Measurements from ENCODE around the gene GADD45A.
A peak's percentile ranks its signal among the peaks of the same experiment; 100 is the strongest.

The GADD45A gene

DNA sequence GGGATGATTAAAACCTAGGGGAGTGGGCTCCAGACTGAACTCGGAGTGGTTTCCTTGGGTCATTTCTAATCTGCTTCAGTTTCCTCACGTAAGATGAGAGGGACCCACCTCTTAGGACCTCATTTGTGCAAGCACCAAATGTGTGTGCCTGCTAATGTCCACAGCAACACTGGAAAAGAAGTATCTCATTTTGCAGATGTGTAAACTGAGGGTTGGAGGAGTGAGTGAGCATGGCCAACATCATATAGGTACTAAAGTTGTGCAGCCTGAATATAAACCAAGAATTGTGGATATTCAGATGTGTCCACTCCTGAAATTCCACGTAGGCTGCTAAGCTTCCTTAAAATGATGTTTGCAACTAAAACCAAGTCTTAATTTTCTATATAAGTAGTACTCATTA lies 51.7 kb downstream of the GADD45A start:
- ChIA-PET CTCF (interaction anchor here (0.6 to 0.7 kb wide), 2 partner anchors 179 to 524 kb away, joined by 3 to 5 read pairs; no protein-coding TSS in a partner anchor), POLR2A (no interaction called here)
- H3K27ac ChIP-seq (ENCODE audit: extremely low read depth, low read depth, low read length): no peak overlapping the region
- no peak overlapping the region for H3K4me3 ChIP-seq (ENCODE audit: low read depth, low read length)
- H3K9me3 ChIP-seq (ENCODE audit: control insufficient read depth, insufficient read depth, low read depth, low read length): no peaks in the 10 kb centered on the region
- peaks cover 5% of the 10 kb centered on the region; the same call in 1 of the 2 replicates for H3K4me1 ChIP-seq (ENCODE audit: control insufficient read depth, insufficient read depth, low read length)
- peak; percentile 60; the same call in 1 of the 2 replicates for TF ChIP-seq ZNF664 (tag by site-specific recombination; IDR thresholded peaks at IDR 0.05)
- TF ChIP-seq, protein P1, sequence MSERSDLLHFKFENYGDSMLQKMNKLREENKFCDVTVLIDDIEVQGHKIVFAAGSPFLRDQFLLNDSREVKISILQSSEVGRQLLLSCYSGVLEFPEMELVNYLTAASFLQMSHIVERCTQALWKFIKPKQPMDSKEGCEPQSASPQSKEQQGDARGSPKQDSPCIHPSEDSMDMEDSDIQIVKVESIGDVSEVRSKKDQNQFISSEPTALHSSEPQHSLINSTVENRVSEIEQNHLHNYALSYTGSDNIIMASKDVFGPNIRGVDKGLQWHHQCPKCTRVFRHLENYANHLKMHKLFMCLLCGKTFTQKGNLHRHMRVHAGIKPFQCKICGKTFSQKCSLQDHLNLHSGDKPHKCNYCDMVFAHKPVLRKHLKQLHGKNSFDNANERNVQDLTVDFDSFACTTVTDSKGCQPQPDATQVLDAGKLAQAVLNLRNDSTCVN (tag by site-specific recombination; optimal IDR thresholded peaks at IDR 0.05): no peak
- H3K36me3 ChIP-seq (ENCODE audit: control insufficient read depth in 2 of 2, insufficient read depth in 1 of 2, low read length in 2 of 2): no peaks in the 10 kb centered on the region

DNA sequence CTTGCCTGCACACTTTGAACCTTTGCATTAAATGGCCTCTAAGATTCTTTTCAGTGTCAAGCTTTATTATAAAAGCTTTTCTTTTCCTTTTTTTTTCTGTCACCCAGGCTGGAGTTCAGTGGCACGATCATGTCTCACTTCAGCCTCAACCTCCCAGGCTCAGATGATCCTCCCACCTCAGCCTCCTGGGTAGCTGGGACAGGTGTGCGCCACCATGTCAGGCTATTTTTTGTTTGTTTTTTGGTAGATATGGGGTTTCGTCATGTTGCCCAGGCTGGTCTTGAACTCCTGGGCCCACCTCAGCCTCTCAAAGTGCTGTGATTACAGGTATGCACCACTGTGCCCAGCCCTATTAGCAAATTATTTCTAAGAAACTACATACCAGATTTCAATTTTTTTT lies 52.9 kb downstream of the GADD45A start:
- Histone ChIP-seq H3K36me3 (ENCODE audit: control insufficient read depth in 2 of 2, insufficient read depth in 1 of 2, low read length in 2 of 2) (no peaks in the 10 kb centered on the region), H3K9me3 (ENCODE audit: control insufficient read depth, insufficient read depth, low read depth, low read length) (no peaks in the 10 kb centered on the region), H3K4me3 (ENCODE audit: low read depth, low read length) (no peak overlapping the region), H3K27ac (ENCODE audit: extremely low read depth, low read depth, low read length) (no peak overlapping the region), H3K4me1 (ENCODE audit: control insufficient read depth, insufficient read depth, low read length) (peaks cover 5% of the 10 kb centered on the region; the same call in 1 of the 2 replicates)
- POLR2A ChIA-PET: interaction anchor here (0.7 to 1.1 kb wide), 3 partner anchors 8 to 53 kb away, joined by 3 to 5 read pairs (median 3); partner anchors contain the start of gene GADD45A
- TF ChIP-seq ZNF560 (tag by site-specific recombination; IDR thresholded peaks at IDR 0.05; ENCODE audit: borderline replicate concordance) (no peak), ZNF266 (tag by site-specific recombination; IDR thresholded peaks at IDR 0.05; ENCODE audit: low read depth) (no peak), ZNF843 (tag by site-specific recombination; IDR thresholded peaks at IDR 0.05) (no peak), YY1 (tag by site-specific recombination; IDR thresholded peaks at IDR 0.05) (no peak), ZNF214 (tag by site-specific recombination; IDR thresholded peaks at IDR 0.05; ENCODE audit: borderline replicate concordance) (no peak), SCRT1 (tag by site-specific recombination; IDR thresholded peaks at IDR 0.05; ENCODE audit: borderline replicate concordance) (no peak), ZNF404 (tag by site-specific recombination; IDR thresholded peaks at IDR 0.05) (no peak)
- TF ChIP-seq, protein P2, sequence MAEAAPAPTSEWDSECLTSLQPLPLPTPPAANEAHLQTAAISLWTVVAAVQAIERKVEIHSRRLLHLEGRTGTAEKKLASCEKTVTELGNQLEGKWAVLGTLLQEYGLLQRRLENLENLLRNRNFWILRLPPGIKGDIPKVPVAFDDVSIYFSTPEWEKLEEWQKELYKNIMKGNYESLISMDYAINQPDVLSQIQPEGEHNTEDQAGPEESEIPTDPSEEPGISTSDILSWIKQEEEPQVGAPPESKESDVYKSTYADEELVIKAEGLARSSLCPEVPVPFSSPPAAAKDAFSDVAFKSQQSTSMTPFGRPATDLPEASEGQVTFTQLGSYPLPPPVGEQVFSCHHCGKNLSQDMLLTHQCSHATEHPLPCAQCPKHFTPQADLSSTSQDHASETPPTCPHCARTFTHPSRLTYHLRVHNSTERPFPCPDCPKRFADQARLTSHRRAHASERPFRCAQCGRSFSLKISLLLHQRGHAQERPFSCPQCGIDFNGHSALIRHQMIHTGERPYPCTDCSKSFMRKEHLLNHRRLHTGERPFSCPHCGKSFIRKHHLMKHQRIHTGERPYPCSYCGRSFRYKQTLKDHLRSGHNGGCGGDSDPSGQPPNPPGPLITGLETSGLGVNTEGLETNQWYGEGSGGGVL (tag by site-specific recombination; IDR thresholded peaks at IDR 0.05): no peak
- CTCF ChIA-PET: interaction anchor here (0.9 to 1.4 kb wide), 2 partner anchors 23 to 37 kb away, joined by 5 to 7 read pairs; no protein-coding TSS in a partner anchor
